Transverse colon (tissue), 4 donors: Measurements from ENCODE around the gene RAB35.

Experiments used
- EP300 ChIP-seq: sonication (generic); formaldehyde crosslinking; IDR thresholded peaks from one replicate; pipeline ENCODE4 v1.6.1; 2017; ENCODE audit warnings: antibody characterized with exemption, low read depth
- POLR2A ChIP-seq: fragments of 450-650 bp; IDR thresholded peaks from one replicate; pipeline ENCODE4 v1.6.1; 2016; ENCODE audit warnings: antibody characterized with exemption, mild to moderate bottlenecking, moderate library complexity
- POLR2AphosphoS5 ChIP-seq, 3 donors: sonication (generic); formaldehyde crosslinking; IDR thresholded peaks; one replicate each; pipeline ENCODE4 v1.6.1; 2016; ENCODE audit warnings: antibody characterized with exemption in 3 of 3
- TF ChIP-seq, protein P1 (sequence below), 5 experiments: fragments of 200-600 bp in 3 of 5; fragments of 450-650 bp in 2 of 5; sonication (generic) in 3 of 5; IDR thresholded peaks; 1 replicate in 2 of 5; 2 replicates in 3 of 5; pipeline ENCODE4 v1.5.1; 2016 to 2017; ENCODE audit warnings: antibody characterized with exemption in 5 of 5, inconsistent platforms in 3 of 5, mild to moderate bottlenecking in 2 of 5, moderate library complexity in 1 of 5

DNA sequence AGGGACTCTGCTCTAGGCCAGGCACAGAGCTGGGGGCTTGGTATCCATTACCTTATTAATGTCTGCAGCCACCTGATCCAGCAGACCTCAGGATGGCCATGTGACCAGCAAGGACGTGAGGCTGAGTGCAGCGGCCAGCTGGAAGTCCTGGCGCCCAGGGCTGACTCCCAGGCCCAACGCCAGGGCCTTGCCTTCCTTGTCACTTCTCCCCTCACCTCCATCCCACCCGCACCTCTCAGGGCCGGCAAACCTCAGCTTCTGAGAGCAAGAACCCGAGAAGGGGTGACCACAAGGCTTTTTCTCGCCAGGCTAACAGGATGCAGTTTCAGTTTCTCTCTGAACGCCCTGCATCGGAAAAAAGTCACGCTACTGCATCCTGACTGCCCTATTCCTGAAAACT is 15.4 kb downstream of the RAB35 start:
- TF ChIP-seq, protein P1, sequence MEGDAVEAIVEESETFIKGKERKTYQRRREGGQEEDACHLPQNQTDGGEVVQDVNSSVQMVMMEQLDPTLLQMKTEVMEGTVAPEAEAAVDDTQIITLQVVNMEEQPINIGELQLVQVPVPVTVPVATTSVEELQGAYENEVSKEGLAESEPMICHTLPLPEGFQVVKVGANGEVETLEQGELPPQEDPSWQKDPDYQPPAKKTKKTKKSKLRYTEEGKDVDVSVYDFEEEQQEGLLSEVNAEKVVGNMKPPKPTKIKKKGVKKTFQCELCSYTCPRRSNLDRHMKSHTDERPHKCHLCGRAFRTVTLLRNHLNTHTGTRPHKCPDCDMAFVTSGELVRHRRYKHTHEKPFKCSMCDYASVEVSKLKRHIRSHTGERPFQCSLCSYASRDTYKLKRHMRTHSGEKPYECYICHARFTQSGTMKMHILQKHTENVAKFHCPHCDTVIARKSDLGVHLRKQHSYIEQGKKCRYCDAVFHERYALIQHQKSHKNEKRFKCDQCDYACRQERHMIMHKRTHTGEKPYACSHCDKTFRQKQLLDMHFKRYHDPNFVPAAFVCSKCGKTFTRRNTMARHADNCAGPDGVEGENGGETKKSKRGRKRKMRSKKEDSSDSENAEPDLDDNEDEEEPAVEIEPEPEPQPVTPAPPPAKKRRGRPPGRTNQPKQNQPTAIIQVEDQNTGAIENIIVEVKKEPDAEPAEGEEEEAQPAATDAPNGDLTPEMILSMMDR (IDR thresholded peaks at IDR 0.05) = no peak
- TF ChIP-seq POLR2A (no peak), POLR2AphosphoS5 (IDR thresholded peaks at IDR 0.05) (no peak), EP300 (no peak)
